ENCODE data around the gene LRP1.

DNA sequence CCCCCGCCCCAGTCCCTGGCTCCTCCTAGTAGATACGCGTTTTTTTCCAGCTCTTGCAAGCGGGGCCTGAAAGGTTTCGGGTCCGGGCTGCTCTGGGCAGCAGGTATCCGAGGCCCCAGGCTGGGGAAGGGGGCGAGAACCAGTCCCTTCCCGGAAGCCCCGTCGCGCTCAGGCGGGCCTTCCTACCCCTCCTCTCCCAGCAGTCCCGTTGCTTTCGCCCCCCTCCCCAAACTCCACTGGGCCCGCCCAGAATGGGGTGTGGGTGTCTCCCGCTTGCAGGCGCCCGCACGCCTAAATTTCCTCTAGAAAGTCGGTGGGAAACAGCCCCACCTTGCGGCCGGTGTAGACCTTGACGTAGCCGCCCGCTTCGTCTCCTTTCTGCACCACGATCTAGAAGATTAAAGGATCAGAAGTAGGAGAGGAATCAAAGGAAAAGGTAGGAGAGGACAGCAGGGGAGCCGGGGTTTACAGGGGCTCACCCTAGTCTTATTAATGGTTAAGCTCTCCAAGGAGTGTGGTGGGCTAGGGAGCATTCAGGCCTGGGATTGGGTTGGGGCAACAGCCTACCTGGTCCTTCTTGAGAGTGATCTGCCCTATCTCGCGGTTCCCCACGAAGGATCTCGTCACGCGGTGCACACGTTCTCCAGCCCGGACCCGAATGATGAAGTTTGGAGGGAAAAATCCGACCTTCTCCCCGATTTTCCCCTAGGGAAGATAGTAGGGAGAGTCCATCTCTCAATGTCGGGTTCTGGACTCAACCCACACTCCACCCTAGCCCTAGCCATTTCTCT is 115.4 kb downstream of the LRP1 start:
- TF ChIP-seq CTCF (IDR thresholded peaks at IDR 0.05) (peak; percentile 90), ZFX (IDR thresholded peaks at IDR 0.05; ENCODE audit: borderline replicate concordance) (no peak)

All from 22Rv1 (cell line).